AG10803 (cell line): ENCODE measurements around the gene DAPK1.

Source experiments
- DNase-seq: peaks from one replicate; pipeline ENCODE4 v3.0.0; 2010; ENCODE audit warnings: low read depth
- H3K4me3 ChIP-seq: 2 replicates; pipeline ENCODE4 v1.5.1; 2011; ENCODE audit warnings: mild to moderate bottlenecking, low read length, control low read depth
- TF ChIP-seq, protein P1 (sequence below): conservative IDR thresholded peaks from 2 replicates; pipeline ENCODE4 v1.5.1; 2011; ENCODE audit warnings: mild to moderate bottlenecking, low read length, control low read depth, inconsistent platforms

Gene DAPK1

DNA sequence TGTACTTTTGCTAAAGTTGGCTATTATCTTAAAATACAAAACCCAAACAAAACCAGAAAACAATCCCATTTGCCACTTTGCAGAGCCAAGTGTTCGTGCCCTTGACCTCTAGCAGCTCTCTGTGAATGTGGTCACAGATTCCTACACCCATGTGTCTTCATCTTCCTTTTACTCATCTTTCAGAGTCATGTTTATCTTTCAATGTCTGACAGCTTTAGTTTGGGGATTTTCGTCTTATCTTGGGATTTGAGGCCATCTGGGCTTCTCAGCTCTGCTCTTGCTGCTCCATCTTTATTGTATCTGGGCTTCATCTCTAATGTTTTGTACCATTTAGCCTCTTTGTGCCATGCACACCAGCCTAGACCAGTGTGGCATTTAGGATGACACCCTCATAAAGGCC, 81.0 kb downstream of the DAPK1 start:
- TF ChIP-seq, protein P1, sequence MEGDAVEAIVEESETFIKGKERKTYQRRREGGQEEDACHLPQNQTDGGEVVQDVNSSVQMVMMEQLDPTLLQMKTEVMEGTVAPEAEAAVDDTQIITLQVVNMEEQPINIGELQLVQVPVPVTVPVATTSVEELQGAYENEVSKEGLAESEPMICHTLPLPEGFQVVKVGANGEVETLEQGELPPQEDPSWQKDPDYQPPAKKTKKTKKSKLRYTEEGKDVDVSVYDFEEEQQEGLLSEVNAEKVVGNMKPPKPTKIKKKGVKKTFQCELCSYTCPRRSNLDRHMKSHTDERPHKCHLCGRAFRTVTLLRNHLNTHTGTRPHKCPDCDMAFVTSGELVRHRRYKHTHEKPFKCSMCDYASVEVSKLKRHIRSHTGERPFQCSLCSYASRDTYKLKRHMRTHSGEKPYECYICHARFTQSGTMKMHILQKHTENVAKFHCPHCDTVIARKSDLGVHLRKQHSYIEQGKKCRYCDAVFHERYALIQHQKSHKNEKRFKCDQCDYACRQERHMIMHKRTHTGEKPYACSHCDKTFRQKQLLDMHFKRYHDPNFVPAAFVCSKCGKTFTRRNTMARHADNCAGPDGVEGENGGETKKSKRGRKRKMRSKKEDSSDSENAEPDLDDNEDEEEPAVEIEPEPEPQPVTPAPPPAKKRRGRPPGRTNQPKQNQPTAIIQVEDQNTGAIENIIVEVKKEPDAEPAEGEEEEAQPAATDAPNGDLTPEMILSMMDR: no peak
- DNase-seq: no peak
- no peak overlapping the region for H3K4me3 ChIP-seq

DNA sequence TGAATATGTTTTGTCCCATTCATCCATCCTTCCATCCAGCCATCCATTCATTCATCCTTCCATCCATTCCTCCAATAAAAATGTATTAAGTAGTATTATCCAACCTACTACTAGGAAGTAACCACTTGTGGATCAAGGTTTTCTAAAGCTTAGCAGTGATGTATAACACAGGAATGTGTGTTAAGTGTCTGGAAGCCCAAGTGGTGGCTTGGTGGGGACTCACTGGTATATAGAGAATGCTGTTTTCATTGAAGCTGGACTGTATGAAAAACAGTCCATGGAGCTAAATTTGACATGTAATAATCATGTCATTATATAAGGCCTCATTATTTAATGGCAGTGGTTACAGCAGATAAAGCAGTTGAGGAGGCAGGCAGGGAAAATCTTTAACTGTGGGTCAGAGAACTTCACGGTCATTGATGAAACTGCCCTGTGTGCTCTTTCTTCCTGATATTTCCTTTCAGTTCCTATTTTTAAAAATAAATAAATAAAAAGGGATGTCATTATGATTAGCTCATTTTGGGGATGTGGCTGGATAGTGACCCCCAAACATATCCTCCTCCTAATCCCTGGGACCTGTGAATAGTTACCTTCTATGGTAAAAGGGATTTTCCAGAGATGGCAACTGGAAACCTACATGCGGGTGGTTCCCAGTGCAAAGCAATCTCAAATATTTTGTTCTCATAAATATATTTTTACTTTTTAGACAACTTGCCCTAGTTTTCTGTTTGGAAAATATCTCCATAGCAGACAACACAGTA, 82.3 kb downstream of the DAPK1 start:
- H3K4me3 ChIP-seq: no peak overlapping the region
- TF ChIP-seq, protein P1: no peak
- peak; percentile 12 for DNase-seq

DNA sequence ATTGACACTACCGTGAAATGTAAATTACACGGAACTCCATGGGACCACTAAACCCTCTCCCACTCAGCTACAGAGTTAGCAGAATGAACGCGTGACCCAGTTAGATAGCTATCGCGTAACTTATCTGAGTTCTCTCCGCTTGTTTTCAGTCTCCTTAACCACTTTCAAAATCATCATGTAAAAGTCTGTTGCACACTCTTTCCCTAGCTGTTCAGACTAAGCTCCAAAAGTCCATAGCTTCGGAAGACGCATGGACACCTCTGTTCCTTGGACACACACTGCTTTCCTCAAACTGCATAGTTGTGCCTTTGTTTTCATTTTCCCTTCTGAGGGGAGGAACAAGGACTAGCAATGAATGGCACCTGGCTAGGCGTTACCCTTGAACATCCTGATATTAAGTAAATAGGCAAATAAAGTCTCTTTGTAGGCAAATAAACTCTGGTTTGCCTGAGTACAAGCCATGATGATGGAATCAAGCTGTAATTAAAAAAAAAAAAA, 83.3 kb downstream of the DAPK1 start:
- H3K4me3 ChIP-seq: no peak overlapping the region
- DNase-seq: no peak
- TF ChIP-seq, protein P1: no peak

DNA sequence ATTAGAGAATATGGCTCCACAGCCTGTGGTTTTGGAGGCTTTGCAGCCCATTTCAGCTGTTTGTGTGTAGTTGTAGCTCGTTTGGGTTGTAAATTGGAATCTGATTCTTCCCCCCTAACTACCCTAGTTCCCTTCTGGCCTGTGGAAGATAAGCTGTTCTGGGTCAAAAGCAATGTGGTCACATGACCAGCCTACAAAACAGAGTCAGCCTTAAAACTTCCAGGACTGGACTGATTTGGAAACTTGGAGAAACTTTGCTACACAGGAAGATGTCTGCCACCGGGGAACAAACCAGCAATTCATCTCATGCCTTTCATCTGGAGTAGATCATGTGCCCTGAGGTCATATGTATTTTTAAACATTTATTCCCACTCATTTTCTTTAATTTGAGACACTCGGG, 83.8 kb downstream of the DAPK1 start:
- TF ChIP-seq, protein P1: no peak
- no peak for DNase-seq
- H3K4me3 ChIP-seq: no peak overlapping the region

DNA sequence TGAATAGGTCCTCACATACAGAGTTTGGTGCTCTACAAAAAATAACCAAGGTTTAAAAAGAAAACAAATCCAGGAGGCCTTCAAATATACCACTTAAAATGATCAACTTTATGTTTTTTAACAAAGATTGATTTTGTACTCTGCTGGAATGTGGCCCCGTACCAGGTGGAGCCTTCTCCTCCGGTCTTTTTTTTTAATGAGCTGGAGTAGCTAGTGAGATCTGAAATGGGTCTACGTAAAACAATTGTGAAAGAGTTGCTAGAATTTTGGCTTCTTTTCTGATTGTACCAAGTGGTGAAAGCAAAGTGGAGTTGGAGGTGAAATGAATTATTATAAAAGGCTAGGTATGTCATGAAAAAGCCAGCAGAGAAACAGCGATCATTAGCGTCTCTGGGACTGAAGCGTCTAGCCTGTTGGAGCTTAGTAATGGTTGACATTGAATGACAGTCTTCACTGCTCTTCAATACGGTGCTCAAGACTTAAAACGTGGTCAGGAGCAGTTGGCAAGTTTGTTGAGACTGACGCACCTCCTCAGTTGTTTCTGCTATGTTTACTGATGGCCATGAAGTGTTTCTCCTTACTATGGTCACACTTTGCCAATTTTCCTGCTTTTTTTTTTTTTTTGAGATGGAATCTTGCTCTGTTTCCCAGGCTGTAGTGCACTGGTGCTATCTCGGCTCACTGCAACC, 84.4 kb downstream of the DAPK1 start:
- TF ChIP-seq, protein P1: no peak
- no peak overlapping the region for H3K4me3 ChIP-seq
- DNase-seq: no peak

DNA sequence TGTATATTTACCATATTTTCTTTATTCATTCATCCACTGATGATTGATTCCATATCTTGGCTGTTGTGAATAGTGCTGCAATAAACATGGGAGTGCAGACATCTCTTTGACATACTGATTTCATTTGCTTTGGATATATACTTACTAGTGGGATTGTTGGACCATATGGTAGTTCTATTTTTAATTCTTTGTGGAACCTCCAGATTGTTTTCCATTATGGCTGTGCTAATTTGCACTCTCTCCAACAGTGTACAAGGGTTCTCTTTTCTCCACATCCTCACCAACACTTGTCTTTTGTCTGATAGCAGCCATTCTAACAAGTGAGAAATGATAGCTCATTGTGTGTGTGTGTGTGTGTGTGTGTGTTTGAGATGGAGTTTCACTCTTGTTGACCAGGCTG, 86.7 kb downstream of the DAPK1 start:
- H3K4me3 ChIP-seq: no peak overlapping the region
- no peak for DNase-seq
- TF ChIP-seq, protein P1: no peak
